Panc1 (cell line): ENCODE results near the gene PRPF31. TPM values are rescaled to one million over a fixed set of nuclear protein-coding genes. Genes with fewer than 3 reads are reported as not detected.

Source experiments
- ATAC-seq: fragments of 200-7000 bp; cut with Tn5 transposase; 2 replicates; pipeline ENCODE4 v1.9.1; 2020; ENCODE audit warnings: mild to moderate bottlenecking, moderate library complexity
- BruUV-seq: library from RNA; stranded (reverse); fragments of 400-500 nt; replicated peaks from 2 replicates; lab custom pipeline; 2021; lab: Mats Ljungman, UMichigan
- CTCF ChIA-PET: fragments of 300-600 bp; sonication (Branson Sonifier 250); formaldehyde crosslinking; loops from one replicate; lab custom pipeline; 2022; ENCODE audit warnings: antibody characterized with exemption; lab: Charles Lee
- POLR2A ChIA-PET: fragments of 300-600 bp; sonication (Branson Sonifier 250); formaldehyde crosslinking; loops from one replicate; lab custom pipeline; 2022; ENCODE audit warnings: antibody characterized with exemption; lab: Charles Lee
- DNase-seq: peaks from one replicate; pipeline ENCODE4 v3.0.0-alpha.2; 2010; ENCODE audit warnings: low read depth, low spot score
- H3K27ac ChIP-seq: 2 replicates; pipeline ENCODE4 v1.5.1; 2011; ENCODE audit warnings: mild to moderate bottlenecking, low read length, inconsistent platforms
- H3K27me3 ChIP-seq: fragments of 200-500 bp; sonication (Bioruptor generic); 2 replicates; pipeline ENCODE4 v1.6.0; 2014; ENCODE audit warnings: low read length, inconsistent platforms; ENCODE audit not compliant: control insufficient read depth, insufficient read depth
- H3K36me3 ChIP-seq: fragments of 200-500 bp; sonication (Bioruptor generic); 2 replicates; pipeline ENCODE4 v1.5.1; 2014; ENCODE audit warnings: inconsistent platforms, mild to moderate bottlenecking, low read length, moderate library complexity; ENCODE audit not compliant: control insufficient read depth, insufficient read depth
- H3K4me1 ChIP-seq: 2 replicates; pipeline ENCODE4 v1.5.1; 2011; ENCODE audit warnings: inconsistent platforms, mild to moderate bottlenecking, low read length, moderate library complexity; ENCODE audit not compliant: control insufficient read depth, insufficient read depth
- H3K4me3 ChIP-seq, 2 experiments: 2 replicates each; pipeline ENCODE4 v1.5.1; 2011 to 2012; ENCODE audit warnings: low read depth in 2 of 2, low read length in 2 of 2, mild to moderate bottlenecking in 2 of 2, inconsistent platforms in 1 of 2, moderate library complexity in 1 of 2
- H3K9me3 ChIP-seq: fragments of 200-500 bp; sonication (Bioruptor generic); 2 replicates; pipeline ENCODE4 v1.5.1; 2014; ENCODE audit warnings: low read depth, mild to moderate bottlenecking, inconsistent platforms, low read length, moderate library complexity; ENCODE audit not compliant: control insufficient read depth, insufficient read depth
- CTCF ChIP-seq: fragments of 450-650 bp; IDR thresholded peaks from 2 replicates; pipeline ENCODE4 v1.5.1; 2017; ENCODE audit warnings: mild to moderate bottlenecking
- POLR2AphosphoS5 ChIP-seq: IDR thresholded peaks from 2 replicates; pipeline ENCODE4 v1.6.1; 2012; ENCODE audit warnings: mild to moderate bottlenecking, low read depth, low read length, moderate library complexity
- REST ChIP-seq, 2 experiments: IDR thresholded peaks; 2 replicates each; pipeline ENCODE4 v1.6.1; 2011 to 2012; ENCODE audit warnings: low read depth in 2 of 2, control low read depth in 1 of 2, low read length in 1 of 2, mild to moderate bottlenecking in 1 of 2, moderate library complexity in 1 of 2; ENCODE audit not compliant: insufficient read depth in 1 of 2
- SIN3A ChIP-seq: IDR thresholded peaks from 2 replicates; pipeline ENCODE4 v1.6.1; 2012; ENCODE audit warnings: low read depth, mild to moderate bottlenecking, low read length, moderate library complexity, borderline replicate concordance; ENCODE audit not compliant: insufficient read depth
- TCF7L2 ChIP-seq: IDR thresholded peaks from 2 replicates; pipeline ENCODE4 v1.6.1; 2011; ENCODE audit warnings: mild to moderate bottlenecking, low read depth, low read length, inconsistent platforms
- in situ Hi-C: cut with HindIII; loops from 2 replicates; pipeline ENCODE4 v1.10.0; 2016; ENCODE audit warnings: low sequenced_read_pairs, low pct_unique_long_range_greater_than_20kb
- intact Hi-C: fragments of 100-400 bp; cut with micrococcal nuclease; formaldehyde crosslinking; loops from one replicate; pipeline ENCODE4 v1.10.0; 2022; ENCODE audit not compliant: unreplicated experiment
- total RNA-seq: library from RNA; stranded (reverse); gene quantifications from one replicate; pipeline ENCODE4 v1.2.1, GENCODE V29; 2021; ENCODE audit not compliant: unreplicated experiment

PRPF31 gene
- total RNA-seq, 1 experiment from 2014 or later, result 117 TPM

- BruUV-seq, result no TSS peak
Observed at GRCh38 chr19:54108496-54108895, 7.1 kb upstream of the PRPF31 start.

GRCh38 chr19:54109651-54110050 lies 5.9 kb upstream of the PRPF31 start:
- ChIA-PET CTCF (interaction anchor here (0.7 kb wide), 1 partner anchor 319 kb away, joined by 4 read pairs; no protein-coding TSS in a partner anchor), POLR2A (interaction anchor here (0.5 to 0.7 kb wide), 2 partner anchors 243 to 296 kb away, joined by 3 read pairs; no protein-coding TSS in a partner anchor)
- no TSS peak for BruUV-seq
- peak overlapping the region; percentile 18; the same call in 1 of the 2 replicates for H3K27ac ChIP-seq
- H3K36me3 ChIP-seq, result no peaks in the 10 kb centered on the region
- DNase-seq (no peak), ATAC-seq (peak; percentile 60)
- intact Hi-C loops (no loop called here), in situ Hi-C loops (no loop called here)
- no peaks in the 10 kb centered on the region for H3K9me3 ChIP-seq
- no peaks in the 10 kb centered on the region for H3K27me3 ChIP-seq
- H3K4me1 ChIP-seq, result 0 out of 2 replicates have a peak, but pooled peaks cover 14% of the 10 kb centered on the region
- TF ChIP-seq SIN3A (no peak), TCF7L2 (no peak), CTCF (no peak), REST (IDR thresholded peaks at IDR 0.05; ENCODE audit: insufficient read depth in 1 of 2, low read depth in 2 of 2, low read length in 1 of 2) (no peak), POLR2AphosphoS5 (no peak)
- H3K4me3 ChIP-seq, result no peak overlapping the region

More at GRCh38 chr19:54108496-54108895, 7.1 kb upstream of the PRPF31 start:
- POLR2A ChIA-PET, result no interaction called here
- no peak overlapping the region for H3K4me3 ChIP-seq
- H3K27me3 ChIP-seq, result no peaks in the 10 kb centered on the region
- H3K9me3 ChIP-seq, result no peaks in the 10 kb centered on the region
- in situ Hi-C loops (no loop called here), intact Hi-C loops (no loop called here)
- 0 out of 2 replicates have a peak overlapping the region, but pooled peaks have one; percentile 5 for H3K27ac ChIP-seq
- TF ChIP-seq SIN3A (no peak), REST (IDR thresholded peaks at IDR 0.05; ENCODE audit: insufficient read depth in 1 of 2, low read depth in 2 of 2, low read length in 1 of 2) (no peak), CTCF (no peak), TCF7L2 (no peak), POLR2AphosphoS5 (no peak)
- ATAC-seq (peak; percentile 6; the same call in 1 of the 2 replicates), DNase-seq (no peak)
- CTCF ChIA-PET, result no interaction called here
- H3K36me3 ChIP-seq, result no peaks in the 10 kb centered on the region
- 0 out of 2 replicates have a peak, but pooled peaks cover 9% of the 10 kb centered on the region for H3K4me1 ChIP-seq
